Measurements from ENCODE around the gene TRPM4.

DNA sequence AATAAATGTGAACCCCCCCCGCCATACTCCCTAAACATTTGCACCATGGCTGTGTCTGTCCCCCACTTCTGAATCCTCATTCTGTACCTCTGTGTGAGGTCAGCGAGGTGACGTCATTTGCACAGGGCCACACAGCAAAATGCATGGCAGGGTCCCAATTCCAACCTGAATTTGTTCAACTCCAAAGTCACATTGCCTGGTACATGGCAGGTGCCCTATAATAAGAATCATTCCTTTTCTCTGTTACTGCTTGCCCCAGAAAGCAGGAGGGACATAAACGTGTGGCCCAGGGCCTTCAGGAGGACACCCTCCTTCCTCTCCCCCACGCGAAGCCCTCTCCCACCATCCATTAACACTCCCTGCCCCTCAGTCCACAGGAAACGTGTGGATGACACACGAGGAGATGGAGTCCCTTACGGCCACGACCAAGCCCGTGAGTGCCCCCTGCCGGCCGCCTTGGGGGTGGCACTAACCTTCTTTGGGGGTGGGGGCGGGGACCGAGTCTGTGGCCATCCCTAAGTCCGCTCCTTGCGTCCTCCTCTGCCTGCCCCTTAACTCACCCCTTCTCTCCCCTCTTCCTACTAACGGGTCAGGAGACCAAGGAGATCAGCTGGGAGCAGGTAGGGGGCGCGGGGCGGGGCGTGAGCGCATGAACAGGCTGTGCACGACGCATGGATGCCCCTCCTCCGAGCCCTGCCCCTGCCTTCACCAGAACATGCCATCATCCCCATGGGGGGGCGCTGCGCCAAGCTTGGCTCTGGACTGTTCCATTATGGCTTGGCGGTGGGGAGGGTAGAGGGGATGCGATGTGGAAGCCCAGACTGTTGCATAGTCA is 11.8 kb upstream of the TRPM4 start:
- TF ChIP-seq CTCF (IDR thresholded peaks at IDR 0.05): peak; percentile 94
- TF ChIP-seq EZH2 (IDR thresholded peaks at IDR 0.05): no peak
